Natural killer cell (primary cell): Measurements from ENCODE around the gene PI16. TPM values are rescaled to one million over a fixed set of nuclear protein-coding genes. Genes with fewer than 3 reads are reported as not detected.

Experiments
- ATAC-seq, 3 donors: fragments of 150-1000 bp in 2 of 3; fragments of 200-7000 bp in 1 of 3; cut with Tn5 transposase; 1 replicate in 1 of 3; 2 replicates in 2 of 3; pipeline ENCODE4 v1.10.0; 2021; ENCODE audit warnings: mild to moderate bottlenecking in 2 of 3, moderate library complexity in 2 of 3
- DNase-seq, 2 donors: peaks; one replicate each; pipeline versions ENCODE4 v3.0.0 to v3.0.0-alpha.2; 2013 to 2021; ENCODE audit warnings: mixed read lengths in 1 of 2
- H3K27ac ChIP-seq: one replicate; pipeline ENCODE4 v1.5.1; 2013; ENCODE audit warnings: mild to moderate bottlenecking, low read length
- H3K27me3 ChIP-seq: one replicate; pipeline ENCODE4 v1.6.1; 2013; ENCODE audit warnings: low read length; ENCODE audit not compliant: control insufficient read depth, insufficient read depth
- H3K36me3 ChIP-seq: one replicate; pipeline ENCODE4 v1.6.1; 2013; ENCODE audit warnings: low read length; ENCODE audit not compliant: control insufficient read depth, insufficient read depth
- H3K4me1 ChIP-seq: one replicate; pipeline ENCODE4 v1.6.1; 2013; ENCODE audit warnings: low read length; ENCODE audit not compliant: control insufficient read depth, insufficient read depth
- H3K4me3 ChIP-seq: one replicate; pipeline ENCODE4 v1.5.1; 2013; ENCODE audit warnings: low read length
- H3K9me3 ChIP-seq: one replicate; pipeline ENCODE4 v1.6.1; 2013; ENCODE audit warnings: low read length; ENCODE audit not compliant: control insufficient read depth, insufficient read depth
- H3K27ac Mint-ChIP-seq, 2 donors: one replicate each; pipeline ENCODE4 v1.8.0; 2022; ENCODE audit warnings: mild to moderate bottlenecking in 2 of 2, mixed read lengths in 2 of 2, moderate library complexity in 1 of 2
- H3K27me3 Mint-ChIP-seq, 2 donors: one replicate each; pipeline ENCODE4 v1.8.0; 2022; ENCODE audit warnings: low read depth in 2 of 2, mixed read lengths in 2 of 2
- H3K36me3 Mint-ChIP-seq: one replicate; pipeline ENCODE4 v1.8.0; 2022; ENCODE audit warnings: mixed read lengths
- H3K4me1 Mint-ChIP-seq, 2 donors: one replicate each; pipeline ENCODE4 v1.8.0; 2022; ENCODE audit warnings: mixed read lengths in 2 of 2
- H3K4me3 Mint-ChIP-seq: one replicate; pipeline ENCODE4 v1.8.0; 2022; ENCODE audit warnings: mild to moderate bottlenecking, moderate library complexity, mixed read lengths
- H3K9me3 Mint-ChIP-seq, 2 donors: one replicate each; pipeline ENCODE4 v1.8.0; 2022; ENCODE audit warnings: mixed read lengths in 2 of 2
- WGBS: methylation state at CpG from one replicate; pipeline ENCODE4 v1.1.7; 2013; ENCODE audit warnings: missing lambda C conversion rate; ENCODE audit not compliant: insufficient coverage; 5-methylcytosine and 5-hydroxymethylcytosine counted together
- intact Hi-C: fragments of 100-400 bp; cut with micrococcal nuclease; formaldehyde crosslinking; loops from one replicate; pipeline ENCODE4 v1.14.2; 2022
- total RNA-seq, 4 donors: library from RNA; stranded (reverse); fragments of 120-200 nt in 1 of 4; gene quantifications; one replicate each; pipeline versions ENCODE4 v1.2.3 to v1.2.4, GENCODE V29; 2013 to 2022
- TF ChIP-seq, protein P1 (sequence below): fragments of 200-600 bp; IDR thresholded peaks from one replicate; pipeline ENCODE4 v1.8.0; 2022; ENCODE audit warnings: antibody characterized with exemption

The PI16 gene
- total RNA-seq, 3 donors from 2014 or later (not counting 1 experiment from before 2014, with no cell fraction given) = 0.33 to 1.8 (median 1.1) TPM

- Histone ChIP-seq H3K4me3 (no peak overlapping the region), H3K9me3 (no peaks in the 10 kb centered on the region), H3K36me3 (peaks cover 7% of the 10 kb centered on the region), H3K27ac (no peak overlapping the region), H3K27me3 (no peaks in the 10 kb centered on the region), H3K4me1 (peaks cover 14% of the 10 kb centered on the region)
- no peak for ATAC-seq
- Mint-ChIP-seq H3K9me3 (no peaks in the 10 kb centered on the region), H3K27ac (no peak overlapping the region), H3K36me3 (no peaks in the 10 kb centered on the region), H3K4me1 (peaks cover 7 to 12% of the 10 kb centered on the region in 2 donors), H3K4me3 (no peak overlapping the region), H3K27me3 (no peaks in the 10 kb centered on the region)
- 94% methylated on average over 21 of the region's 21 CpGs for WGBS
- no peak for DNase-seq
- intact Hi-C loops = no loop called here
- TF ChIP-seq, protein P1, sequence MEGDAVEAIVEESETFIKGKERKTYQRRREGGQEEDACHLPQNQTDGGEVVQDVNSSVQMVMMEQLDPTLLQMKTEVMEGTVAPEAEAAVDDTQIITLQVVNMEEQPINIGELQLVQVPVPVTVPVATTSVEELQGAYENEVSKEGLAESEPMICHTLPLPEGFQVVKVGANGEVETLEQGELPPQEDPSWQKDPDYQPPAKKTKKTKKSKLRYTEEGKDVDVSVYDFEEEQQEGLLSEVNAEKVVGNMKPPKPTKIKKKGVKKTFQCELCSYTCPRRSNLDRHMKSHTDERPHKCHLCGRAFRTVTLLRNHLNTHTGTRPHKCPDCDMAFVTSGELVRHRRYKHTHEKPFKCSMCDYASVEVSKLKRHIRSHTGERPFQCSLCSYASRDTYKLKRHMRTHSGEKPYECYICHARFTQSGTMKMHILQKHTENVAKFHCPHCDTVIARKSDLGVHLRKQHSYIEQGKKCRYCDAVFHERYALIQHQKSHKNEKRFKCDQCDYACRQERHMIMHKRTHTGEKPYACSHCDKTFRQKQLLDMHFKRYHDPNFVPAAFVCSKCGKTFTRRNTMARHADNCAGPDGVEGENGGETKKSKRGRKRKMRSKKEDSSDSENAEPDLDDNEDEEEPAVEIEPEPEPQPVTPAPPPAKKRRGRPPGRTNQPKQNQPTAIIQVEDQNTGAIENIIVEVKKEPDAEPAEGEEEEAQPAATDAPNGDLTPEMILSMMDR = no peak
These were observed 59.3 kb downstream of the PI16 start for GRCh38 chr6:37013516-37014491.

Other genes with a start within 250 kb of the PI16 start
- 1 to 10 TPM; 1.2 to 8.5 (median 2.0) TPM for gene CPNE5, start 115.3 kb upstream of the PI16 start, total RNA-seq
- 1 to 10 TPM; 2.6 to 5.2 (median 5.1) TPM for gene PPIL1, start 79.9 kb upstream of the PI16 start, total RNA-seq
- 10 to 100 TPM; 34.3 to 47.0 (median 46.3) TPM for gene C6orf89, start 68.8 kb upstream of the PI16 start, total RNA-seq
- 100 to 1,000 TPM; 158 to 180 (median 162) TPM for gene MTCH1, start 31.5 kb downstream of the PI16 start, total RNA-seq
- 10 to 100 TPM in 2 of 3 donors, 1 to 10 TPM in 1; 6.3 to 22.3 (median 14.1) TPM for gene FGD2, start 50.9 kb downstream of the PI16 start, total RNA-seq
- gene PIM1, start 215.4 kb downstream of the PI16 start, total RNA-seq = 100 to 1,000 TPM; 188 to 242 (median 215) TPM